GM12892 (cell line): ENCODE results near the gene ZNF488.

Experiments used
- POLR2A ChIP-seq: IDR thresholded peaks from 2 replicates; pipeline ENCODE4 v1.6.1; 2011; ENCODE audit warnings: low read depth, low read length, control low read depth
- POLR2AphosphoS5 ChIP-seq: IDR thresholded peaks from 2 replicates; pipeline ENCODE4 v1.6.1; 2011; ENCODE audit warnings: low read depth, low read length, control low read depth

GRCh38 chr10:47371629-47372485 is 12.2 kb downstream of the ZNF488 start:
- no peak for TF ChIP-seq POLR2A
- TF ChIP-seq POLR2AphosphoS5 = no peak
